A549 (cell line): ENCODE data around the gene E2F6.

Experiments
- CTCF ChIP-seq: fragments of >200 bp; sonication (Bioruptor Twin); formaldehyde crosslinking; IDR thresholded peaks from 3 replicates; pipeline ENCODE4 v1.5.1; 2016
- EP300 ChIP-seq, 2 experiments: fragments of >200 bp; sonication (Bioruptor Twin); formaldehyde crosslinking; IDR thresholded peaks; 2 replicates in 1 of 2; 3 replicates in 1 of 2; pipeline ENCODE4 v1.6.1; 2016 to 2017
- PBX3 ChIP-seq: IDR thresholded peaks from 2 replicates; pipeline ENCODE4 v1.6.1; 2012
- RAD21 ChIP-seq, 2 experiments: fragments of >200 bp in 1 of 2; sonication (Bioruptor Twin) in 1 of 2; formaldehyde crosslinking in 1 of 2; IDR thresholded peaks in 1 of 2; conservative IDR thresholded peaks in 1 of 2; 2 replicates in 1 of 2; 3 replicates in 1 of 2; pipeline ENCODE4 v1.6.1; 2012 to 2018; ENCODE audit warnings: inconsistent platforms in 1 of 2
- USF2 ChIP-seq: fragments of 450-650 bp; IDR thresholded peaks from 2 replicates; pipeline ENCODE4 v1.6.1; 2014; ENCODE audit warnings: antibody characterized with exemption

GRCh38 chr2:11514081-11514730, 48.2 kb upstream of the E2F6 start:
- TF ChIP-seq USF2, result no peak
- TF ChIP-seq RAD21 (conservative IDR thresholded peaks at IDR 0.05 in 1 of 2, IDR thresholded peaks at IDR 0.05 in 1 of 2), result no peak
- no peak for TF ChIP-seq CTCF
- no peak for TF ChIP-seq EP300 (IDR thresholded peaks at IDR 0.05)
- no peak for TF ChIP-seq PBX3
